Sigmoid colon (tissue), 4 donors: ENCODE results near the gene SIM1.

Experiments used
- EP300 ChIP-seq, 4 donors: sonication (generic); formaldehyde crosslinking; IDR thresholded peaks; one replicate each; pipeline ENCODE4 v1.6.1; 2017; ENCODE audit warnings: antibody characterized with exemption in 4 of 4
- POLR2A ChIP-seq, 2 donors: fragments of 450-650 bp; IDR thresholded peaks; one replicate each; pipeline ENCODE4 v1.6.1; 2016; ENCODE audit warnings: antibody characterized with exemption in 2 of 2, mild to moderate bottlenecking in 2 of 2, moderate library complexity in 2 of 2
- POLR2AphosphoS5 ChIP-seq, 4 donors: sonication (generic); formaldehyde crosslinking; IDR thresholded peaks; one replicate each; pipeline ENCODE4 v1.6.1; 2017; ENCODE audit warnings: antibody characterized with exemption in 4 of 4
- TF ChIP-seq, protein P1 (sequence below), 4 experiments: fragments of 450-650 bp in 3 of 4; fragments of 200-600 bp in 1 of 4; IDR thresholded peaks; one replicate each; pipeline ENCODE4 v1.5.1; 2016 to 2019; ENCODE audit warnings: antibody characterized with exemption in 4 of 4, mild to moderate bottlenecking in 3 of 4, moderate library complexity in 2 of 4

DNA sequence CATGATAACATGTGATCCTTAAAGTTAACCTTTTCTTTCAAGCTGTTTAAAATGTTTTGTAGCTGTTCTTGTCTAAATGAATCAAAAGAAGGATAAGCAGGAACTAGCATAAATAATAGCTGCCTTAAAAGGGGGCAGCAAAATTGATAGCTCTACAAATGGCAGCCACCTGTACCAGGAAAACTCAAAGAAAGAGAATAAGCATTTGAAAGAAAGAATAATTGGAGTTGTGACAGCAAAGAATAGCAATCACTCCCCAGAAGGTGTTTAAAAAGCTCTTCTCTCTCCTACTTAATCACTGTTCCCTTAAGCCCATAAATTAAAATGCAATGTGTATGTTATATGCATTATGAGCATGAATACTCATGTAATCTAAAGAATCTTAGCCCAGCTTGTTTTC is 114.6 kb downstream of the SIM1 start:
- TF ChIP-seq, protein P1, sequence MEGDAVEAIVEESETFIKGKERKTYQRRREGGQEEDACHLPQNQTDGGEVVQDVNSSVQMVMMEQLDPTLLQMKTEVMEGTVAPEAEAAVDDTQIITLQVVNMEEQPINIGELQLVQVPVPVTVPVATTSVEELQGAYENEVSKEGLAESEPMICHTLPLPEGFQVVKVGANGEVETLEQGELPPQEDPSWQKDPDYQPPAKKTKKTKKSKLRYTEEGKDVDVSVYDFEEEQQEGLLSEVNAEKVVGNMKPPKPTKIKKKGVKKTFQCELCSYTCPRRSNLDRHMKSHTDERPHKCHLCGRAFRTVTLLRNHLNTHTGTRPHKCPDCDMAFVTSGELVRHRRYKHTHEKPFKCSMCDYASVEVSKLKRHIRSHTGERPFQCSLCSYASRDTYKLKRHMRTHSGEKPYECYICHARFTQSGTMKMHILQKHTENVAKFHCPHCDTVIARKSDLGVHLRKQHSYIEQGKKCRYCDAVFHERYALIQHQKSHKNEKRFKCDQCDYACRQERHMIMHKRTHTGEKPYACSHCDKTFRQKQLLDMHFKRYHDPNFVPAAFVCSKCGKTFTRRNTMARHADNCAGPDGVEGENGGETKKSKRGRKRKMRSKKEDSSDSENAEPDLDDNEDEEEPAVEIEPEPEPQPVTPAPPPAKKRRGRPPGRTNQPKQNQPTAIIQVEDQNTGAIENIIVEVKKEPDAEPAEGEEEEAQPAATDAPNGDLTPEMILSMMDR (IDR thresholded peaks at IDR 0.05): no peak
- TF ChIP-seq POLR2A (IDR thresholded peaks at IDR 0.05): no peak
- TF ChIP-seq POLR2AphosphoS5 (IDR thresholded peaks at IDR 0.05): no peak
- no peak for TF ChIP-seq EP300 (IDR thresholded peaks at IDR 0.05)
